Esophagus muscularis mucosa (tissue), 4 donors: ENCODE measurements around the gene USH1G. TPM values are rescaled to one million over a fixed set of nuclear protein-coding genes. Genes with fewer than 3 reads are reported as not detected.

Experiments
- DNase-seq: peaks from one replicate; pipeline ENCODE4 v3.0.0-alpha.2; 2017; ENCODE audit errors: extremely low spot score
- H3K27ac ChIP-seq, 4 donors: fragments of 200-600 bp; sonication (generic); replicated peaks in 1 of 4; 1 replicate in 3 of 4; 2 replicates in 1 of 4; pipeline ENCODE4 v1.5.1; 2016 to 2019; ENCODE audit warnings: mild to moderate bottlenecking in 1 of 4
- H3K27me3 ChIP-seq, 4 donors: fragments of 200-600 bp; sonication (generic); one replicate each; pipeline versions ENCODE4 v1.5.1 to v1.6.0; 2016 to 2019
- H3K36me3 ChIP-seq, 4 donors: fragments of 200-600 bp; sonication (generic); one replicate each; pipeline ENCODE4 v1.5.1; 2016 to 2019
- H3K4me1 ChIP-seq, 4 donors: fragments of 200-600 bp; sonication (generic); one replicate each; pipeline ENCODE4 v1.5.1; 2016 to 2019
- H3K4me3 ChIP-seq, 4 donors: fragments of 200-600 bp; sonication (generic); 1 replicate in 2 of 4; 2 replicates in 2 of 4; pipeline ENCODE4 v1.5.1; 2016 to 2019; ENCODE audit warnings: mild to moderate bottlenecking in 4 of 4, moderate library complexity in 1 of 4
- H3K9me3 ChIP-seq, 4 donors: fragments of 200-600 bp; sonication (generic); 1 replicate in 3 of 4; 2 replicates in 1 of 4; pipeline ENCODE4 v1.5.1; 2016 to 2019
- CTCF ChIP-seq, 3 experiments: fragments of 200-600 bp in 2 of 3; fragments of 450-650 bp in 1 of 3; sonication (generic) in 2 of 3; IDR thresholded peaks; one replicate each; pipeline ENCODE4 v1.5.1; 2017 to 2019; ENCODE audit warnings: antibody characterized with exemption in 3 of 3, mild to moderate bottlenecking in 2 of 3, moderate library complexity in 1 of 3
- EP300 ChIP-seq: sonication (generic); formaldehyde crosslinking; IDR thresholded peaks from one replicate; pipeline ENCODE4 v1.6.1; 2017; ENCODE audit warnings: antibody characterized with exemption
- POLR2A ChIP-seq: fragments of 450-650 bp; IDR thresholded peaks from one replicate; pipeline ENCODE4 v1.6.1; 2017; ENCODE audit warnings: antibody characterized with exemption, moderate library complexity, mild to moderate bottlenecking, low read depth
- POLR2AphosphoS5 ChIP-seq, 2 donors: sonication (generic); formaldehyde crosslinking; IDR thresholded peaks; one replicate each; pipeline ENCODE4 v1.6.1; 2017; ENCODE audit warnings: antibody characterized with exemption in 2 of 2
- WGBS: methylation state at CpG from one replicate; pipeline ENCODE4 v1.1.5; 2018; 5-methylcytosine and 5-hydroxymethylcytosine counted together
- intact Hi-C: fragments of 100-400 bp; cut with DNase I; formaldehyde crosslinking; loops from one replicate; pipeline ENCODE4 v1.15.1; 2023
- total RNA-seq, 4 donors: library from RNA; depleted of rRNA; stranded (reverse); fragments of >200 nt; gene quantifications; one replicate each; pipeline versions ENCODE4 v1.1.0 to v1.2.1, GENCODE V29; 2016

USH1G gene
- total RNA-seq, 4 donors from 2014 or later: 0.39 TPM; not detected in 3

DNA sequence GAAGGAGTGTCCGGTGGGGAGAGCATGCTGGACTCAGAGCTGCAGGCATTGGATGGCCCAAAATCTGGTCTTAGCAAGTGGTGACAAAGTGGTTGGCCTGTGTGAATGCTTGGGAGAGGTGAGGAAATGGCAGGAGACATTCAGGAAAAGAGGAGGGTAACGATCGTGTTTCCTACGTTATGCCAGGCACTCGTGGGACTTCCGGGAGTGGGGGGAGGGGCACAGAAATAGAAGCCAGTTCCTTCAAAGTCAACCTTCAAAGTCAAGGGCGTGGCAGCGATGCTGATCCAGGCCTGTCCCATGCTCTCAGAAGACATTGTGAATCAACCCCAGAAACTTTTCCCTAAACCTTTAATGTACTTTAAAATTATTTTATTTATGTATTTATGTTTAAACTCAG, 16.5 kb upstream of the USH1G start:
- no peaks in the 10 kb centered on the region for H3K36me3 ChIP-seq
- no peaks in the 10 kb centered on the region for H3K9me3 ChIP-seq
- no peak overlapping the region for H3K4me3 ChIP-seq
- TF ChIP-seq POLR2A: no peak
- no peak for TF ChIP-seq CTCF (IDR thresholded peaks at IDR 0.05)
- no peak for TF ChIP-seq EP300
- no peak for TF ChIP-seq POLR2AphosphoS5 (IDR thresholded peaks at IDR 0.05)
- intact Hi-C loops: no loop called here
- peaks cover 0 to 14% (median 12%) of the 10 kb centered on the region in 4 donors for H3K4me1 ChIP-seq
- no peak overlapping the region for H3K27ac ChIP-seq
- H3K27me3 ChIP-seq: peaks cover 6 to 81% (median 34%) of the 10 kb centered on the region in 4 donors
- no peak for DNase-seq
- WGBS: 55% methylated on average over 8 of the region's 8 CpGs

- Histone ChIP-seq H3K36me3 (no peaks in the 10 kb centered on the region), H3K9me3 (no peaks in the 10 kb centered on the region), H3K27ac (no peak overlapping the region), H3K4me1 (peaks cover 0 to 14% (median 12%) of the 10 kb centered on the region in 4 donors), H3K4me3 (no peak overlapping the region), H3K27me3 (peaks cover 6 to 85% (median 34%) of the 10 kb centered on the region in 4 donors)
- WGBS: 68% methylated on average over 8 of the region's 8 CpGs
- intact Hi-C loops: no loop called here
- TF ChIP-seq EP300 (no peak), POLR2AphosphoS5 (IDR thresholded peaks at IDR 0.05) (no peak), POLR2A (no peak), CTCF (IDR thresholded peaks at IDR 0.05) (no peak)
- no peak for DNase-seq
Measured at GRCh38 chr17:74938194-74938950, 15.3 kb upstream of the USH1G start.

DNA sequence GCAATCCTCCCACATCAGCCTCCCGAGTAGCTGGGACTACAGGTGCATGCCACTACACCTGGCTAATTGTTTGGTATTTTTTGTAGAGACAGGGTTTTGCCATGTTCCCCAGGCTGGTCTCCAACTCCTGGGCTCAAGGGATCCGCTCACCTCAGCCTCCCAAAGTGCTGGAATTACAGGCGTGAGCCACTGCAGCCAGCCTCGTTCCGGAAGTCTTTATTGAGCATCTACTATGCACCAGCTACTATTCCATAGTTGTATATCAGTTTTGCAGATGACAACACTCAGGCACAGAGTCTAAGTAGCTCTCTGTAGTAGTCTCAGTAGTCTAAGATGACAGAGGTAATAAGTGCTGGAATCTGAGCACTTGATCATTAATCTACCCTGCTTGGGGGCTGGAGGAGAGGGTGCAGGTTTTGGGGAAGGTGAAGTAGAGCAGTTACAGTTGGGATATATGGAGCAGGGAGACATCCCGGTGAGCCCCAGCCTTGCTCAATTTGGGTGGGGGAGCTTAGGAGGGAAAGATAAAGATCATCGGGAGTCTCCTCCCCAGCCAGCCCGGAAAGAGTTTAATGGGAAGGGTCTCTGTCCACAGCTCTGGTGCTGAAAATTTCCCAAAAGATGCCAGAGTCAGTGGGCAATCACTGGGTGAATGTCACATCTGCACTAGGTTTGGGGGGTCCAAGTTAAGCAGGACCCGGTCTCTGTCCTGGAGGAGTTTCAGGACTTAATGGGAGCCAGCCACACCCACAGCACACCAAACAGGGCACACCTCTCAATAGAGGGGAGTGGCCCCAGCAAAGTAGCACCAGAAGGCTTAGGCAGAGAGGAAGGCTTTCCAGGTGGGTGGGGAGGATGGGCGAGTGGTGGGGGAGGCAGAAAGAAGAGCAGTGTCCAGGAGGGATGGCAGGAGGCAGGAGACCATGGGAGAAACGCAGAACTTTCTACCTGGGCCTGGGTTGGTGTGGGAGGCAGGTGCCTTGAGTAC, 14.3 kb upstream of the USH1G start:
- TF ChIP-seq POLR2AphosphoS5 (IDR thresholded peaks at IDR 0.05) (no peak), CTCF (IDR thresholded peaks at IDR 0.05) (no peak), POLR2A (no peak), EP300 (no peak)
- Histone ChIP-seq H3K27me3 (peaks cover 6 to 85% (median 34%) of the 10 kb centered on the region in 4 donors), H3K4me1 (peaks cover 0 to 14% (median 12%) of the 10 kb centered on the region in 4 donors), H3K27ac (no peak overlapping the region), H3K9me3 (no peaks in the 10 kb centered on the region), H3K36me3 (no peaks in the 10 kb centered on the region), H3K4me3 (no peak overlapping the region)
- 54% methylated on average over 11 of the region's 11 CpGs for WGBS
- intact Hi-C loops: no loop called here
- no peak for DNase-seq

DNA sequence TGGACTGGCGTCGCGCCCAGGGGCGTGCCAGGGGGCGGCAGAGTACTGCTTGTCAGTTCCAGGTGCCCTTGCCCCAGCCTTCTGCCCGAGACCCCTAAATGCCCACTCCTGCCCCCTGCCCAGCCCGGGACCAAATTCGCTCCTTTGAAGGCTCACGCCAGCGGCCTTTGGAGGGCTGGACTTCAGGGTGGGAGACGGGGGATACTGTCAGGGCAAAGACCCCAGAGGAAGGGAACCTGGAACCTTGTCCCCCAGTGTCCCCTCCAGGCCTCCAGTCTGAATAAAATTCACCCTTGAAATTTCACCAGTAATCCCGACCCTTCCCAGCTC, 13.4 kb upstream of the USH1G start:
- no peak for DNase-seq
- H3K9me3 ChIP-seq: no peaks in the 10 kb centered on the region
- no peak for TF ChIP-seq POLR2A
- TF ChIP-seq CTCF (IDR thresholded peaks at IDR 0.05): no peak
- TF ChIP-seq POLR2AphosphoS5 (IDR thresholded peaks at IDR 0.05): no peak
- no peak for TF ChIP-seq EP300
- peaks cover 0 to 14% (median 12%) of the 10 kb centered on the region in 4 donors for H3K4me1 ChIP-seq
- H3K36me3 ChIP-seq: no peaks in the 10 kb centered on the region
- H3K27ac ChIP-seq: no peak overlapping the region
- intact Hi-C loops: no loop called here
- H3K27me3 ChIP-seq: peaks cover 6 to 79% (median 32%) of the 10 kb centered on the region in 4 donors
- peak overlapping the region in 1 of 4 donors; percentile 12 for H3K4me3 ChIP-seq
- WGBS: 19% methylated on average over 6 of the region's 12 CpGs
